Subcutaneous adipose tissue (tissue), 4 donors: Measurements from ENCODE around the gene C10orf53. TPM values are rescaled to one million over a fixed set of nuclear protein-coding genes. Genes with fewer than 3 reads are reported as not detected.

Experiments used
- total RNA-seq, 4 donors: library from RNA; depleted of rRNA; stranded (reverse); fragments of >200 nt; gene quantifications; one replicate each; pipeline ENCODE4 v1.1.0, GENCODE V29; 2016
- TF ChIP-seq, protein P1 (sequence below): fragments of 450-650 bp; IDR thresholded peaks from one replicate; pipeline ENCODE4 v1.5.1; 2016; ENCODE audit warnings: low read depth, mild to moderate bottlenecking, control low read depth, antibody characterized with exemption, moderate library complexity

The C10orf53 gene
- total RNA-seq, 4 donors from 2014 or later: not detected

DNA sequence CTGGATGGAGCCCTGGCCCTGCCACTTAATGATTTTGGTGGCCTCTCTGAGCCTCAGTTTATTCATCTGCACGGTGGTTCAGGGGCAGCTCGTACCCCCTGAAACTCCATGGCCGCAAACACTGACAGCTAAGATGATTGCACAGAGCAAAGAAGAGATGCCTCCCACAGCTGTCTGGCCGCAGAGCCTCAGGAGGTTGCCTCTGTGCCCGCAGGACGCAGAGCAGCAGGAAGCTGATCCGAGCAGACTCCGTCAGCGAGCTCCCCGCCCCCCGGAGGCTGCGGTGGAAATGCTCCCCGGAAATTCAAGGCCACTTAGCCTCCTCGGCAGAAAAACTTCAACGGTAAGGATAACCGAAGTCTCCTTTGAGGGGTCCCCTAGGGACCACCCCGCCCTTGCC is 30.2 kb upstream of the C10orf53 start:
- TF ChIP-seq, protein P1, sequence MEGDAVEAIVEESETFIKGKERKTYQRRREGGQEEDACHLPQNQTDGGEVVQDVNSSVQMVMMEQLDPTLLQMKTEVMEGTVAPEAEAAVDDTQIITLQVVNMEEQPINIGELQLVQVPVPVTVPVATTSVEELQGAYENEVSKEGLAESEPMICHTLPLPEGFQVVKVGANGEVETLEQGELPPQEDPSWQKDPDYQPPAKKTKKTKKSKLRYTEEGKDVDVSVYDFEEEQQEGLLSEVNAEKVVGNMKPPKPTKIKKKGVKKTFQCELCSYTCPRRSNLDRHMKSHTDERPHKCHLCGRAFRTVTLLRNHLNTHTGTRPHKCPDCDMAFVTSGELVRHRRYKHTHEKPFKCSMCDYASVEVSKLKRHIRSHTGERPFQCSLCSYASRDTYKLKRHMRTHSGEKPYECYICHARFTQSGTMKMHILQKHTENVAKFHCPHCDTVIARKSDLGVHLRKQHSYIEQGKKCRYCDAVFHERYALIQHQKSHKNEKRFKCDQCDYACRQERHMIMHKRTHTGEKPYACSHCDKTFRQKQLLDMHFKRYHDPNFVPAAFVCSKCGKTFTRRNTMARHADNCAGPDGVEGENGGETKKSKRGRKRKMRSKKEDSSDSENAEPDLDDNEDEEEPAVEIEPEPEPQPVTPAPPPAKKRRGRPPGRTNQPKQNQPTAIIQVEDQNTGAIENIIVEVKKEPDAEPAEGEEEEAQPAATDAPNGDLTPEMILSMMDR: no peak

DNA sequence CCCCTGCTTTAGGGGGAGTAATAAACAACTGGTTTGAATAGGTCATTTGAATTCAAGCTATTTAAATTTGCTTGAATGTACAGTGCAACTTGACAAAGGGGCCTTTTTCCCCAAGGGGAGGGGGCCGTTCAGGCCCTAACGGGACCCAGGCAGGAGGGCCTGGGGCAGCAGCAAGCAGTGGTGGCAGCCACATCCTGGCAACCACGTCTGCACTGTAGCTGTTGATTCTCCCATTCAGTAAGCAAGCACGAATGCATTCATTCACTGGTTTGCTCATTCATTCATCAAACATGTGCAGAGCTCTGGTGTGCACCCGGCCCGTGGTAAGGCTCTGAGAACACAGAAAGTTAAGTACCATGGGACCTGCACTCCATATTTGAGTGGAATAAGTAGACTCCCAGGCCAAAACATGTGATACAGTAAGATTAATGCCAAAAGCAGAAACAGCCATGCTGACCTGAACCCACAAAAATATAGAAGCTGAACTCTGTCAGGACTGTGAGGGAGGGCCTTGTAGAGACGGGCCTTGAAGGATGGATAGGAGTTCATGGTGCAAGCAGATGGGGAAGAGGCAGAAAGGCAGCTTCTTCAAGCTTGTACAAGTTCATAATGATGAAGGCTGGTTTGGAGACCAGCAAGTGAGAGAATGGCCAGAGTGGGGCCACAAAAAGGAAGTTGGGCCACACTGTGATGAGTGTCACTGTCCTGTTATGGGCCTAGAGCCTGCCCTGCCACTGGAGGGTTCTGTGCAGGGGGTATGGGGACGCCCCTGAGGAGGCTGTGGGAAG is 29.3 kb upstream of the C10orf53 start:
- TF ChIP-seq, protein P1: no peak

DNA sequence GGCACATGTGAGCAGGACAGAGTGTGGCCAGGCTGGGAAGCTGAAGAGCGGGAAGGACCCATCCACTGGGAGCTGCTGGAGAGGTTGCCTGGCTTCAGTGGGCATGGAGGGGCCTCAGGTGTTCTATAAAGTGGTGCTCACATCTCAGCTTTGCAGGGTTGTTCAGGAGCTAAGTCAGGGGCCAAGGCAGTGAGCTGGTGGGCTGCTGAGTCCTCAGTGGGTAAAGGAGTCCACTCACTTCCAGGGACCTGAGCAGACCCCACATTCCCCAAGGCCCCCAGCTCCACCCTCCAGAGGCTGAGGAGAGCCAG is 28.8 kb upstream of the C10orf53 start:
- TF ChIP-seq, protein P1: no peak

DNA sequence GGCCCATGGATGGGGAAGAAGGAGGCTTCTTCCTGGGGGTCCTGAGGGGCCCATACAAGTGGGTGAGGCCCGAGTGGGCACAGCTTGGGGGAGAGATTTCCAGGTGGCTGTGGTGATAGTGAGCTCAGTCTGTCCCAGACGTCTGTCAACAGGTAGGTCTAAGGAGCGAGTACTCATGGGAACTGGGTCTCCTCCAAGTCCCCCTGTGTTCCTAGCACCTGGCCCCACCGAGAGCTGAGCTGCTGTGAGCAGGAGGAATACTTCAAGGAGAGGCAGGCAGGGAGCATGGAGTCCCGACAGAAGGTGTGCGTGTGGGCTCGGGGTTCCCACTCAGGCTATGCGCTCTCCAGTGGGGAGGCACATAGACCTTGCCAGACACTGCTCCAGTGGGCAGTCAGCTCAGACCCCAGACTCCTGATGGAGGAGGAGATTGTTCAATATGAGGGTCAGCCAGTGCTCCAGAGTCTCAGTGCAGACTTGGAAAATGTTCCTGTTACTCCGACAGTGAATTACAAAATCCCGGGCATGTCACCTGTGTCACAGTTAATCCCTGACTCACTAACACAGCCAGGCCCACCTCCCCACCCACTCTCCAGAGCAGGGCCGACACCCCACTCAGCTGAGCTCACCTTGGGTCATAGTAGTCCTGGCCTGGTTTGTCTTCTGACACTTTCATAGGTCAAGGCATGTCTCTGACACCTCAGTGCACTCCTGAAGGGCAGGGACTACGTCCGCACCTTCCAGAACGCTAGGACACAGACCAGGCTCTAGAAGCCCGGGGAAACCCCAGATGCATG is 28.2 kb upstream of the C10orf53 start:
- TF ChIP-seq, protein P1: no peak

DNA sequence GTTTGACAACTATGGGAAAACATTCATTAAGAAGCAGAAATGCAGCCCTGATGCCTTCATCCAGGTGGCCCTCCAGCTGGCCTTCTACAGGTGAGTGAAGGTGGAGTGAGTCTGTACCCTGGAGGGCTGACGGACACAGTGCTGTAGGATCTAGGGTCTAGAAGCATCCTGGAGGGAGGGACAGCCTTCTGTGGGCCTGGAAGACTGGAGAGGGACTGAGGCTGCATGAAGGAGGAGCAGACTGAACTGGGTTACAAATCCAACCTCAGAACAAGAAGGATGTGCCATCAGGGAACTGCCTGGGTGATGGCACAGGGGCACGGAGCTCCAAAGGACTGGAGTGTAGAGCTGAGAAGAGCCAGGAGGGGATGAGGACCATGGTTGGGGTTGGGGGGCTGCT is 27.5 kb upstream of the C10orf53 start:
- TF ChIP-seq, protein P1: no peak

DNA sequence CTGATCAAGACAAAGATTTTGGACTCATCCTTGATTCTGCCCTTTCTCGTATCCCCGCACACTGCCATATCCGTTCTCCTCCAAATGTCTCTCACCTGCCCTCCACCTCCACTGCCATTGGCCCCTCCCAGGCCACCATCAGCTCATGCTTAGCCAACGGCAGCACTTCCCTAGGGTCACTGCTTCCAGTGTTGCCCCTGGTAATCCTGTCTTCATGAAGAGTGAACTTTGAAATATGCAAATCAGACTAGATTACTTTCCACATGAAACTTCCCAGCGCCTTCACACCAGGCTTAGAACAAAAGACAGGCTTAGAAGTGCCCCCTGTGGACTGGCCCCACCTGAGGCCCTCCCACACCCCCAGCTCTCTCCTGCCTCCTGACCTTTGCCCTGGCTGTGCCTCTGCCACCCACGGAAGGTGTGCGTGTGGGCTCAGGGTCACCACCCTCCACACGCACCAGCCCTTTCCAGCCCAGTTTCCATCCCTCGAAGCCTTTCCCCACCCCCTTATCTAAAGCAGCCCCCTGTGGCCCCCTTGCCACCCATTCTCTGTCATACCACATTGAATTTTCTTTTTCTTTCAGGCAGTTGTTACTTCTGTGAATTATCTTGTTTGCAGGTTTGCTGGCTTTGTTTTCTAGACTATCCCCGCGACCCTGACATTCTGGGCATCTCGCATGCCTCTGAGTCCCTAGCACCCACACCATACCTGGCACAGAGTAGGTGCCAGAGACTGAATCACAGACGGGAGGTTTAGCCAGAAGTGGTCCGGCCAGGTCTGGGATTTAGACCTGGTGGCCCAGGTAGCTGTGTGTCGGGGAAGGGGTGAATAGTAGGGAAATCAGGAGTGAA is 26.8 kb upstream of the C10orf53 start:
- TF ChIP-seq, protein P1: no peak
